ENCODE data around the gene KIF5C. TPM values are rescaled to one million over a fixed set of nuclear protein-coding genes. Genes with fewer than 3 reads are reported as not detected.
"Not testable (repeated sequence)": the region's sequence is repeated elsewhere in the genome, so short reads cannot be mapped to it uniquely, and the experiment has no call there.

KIF5C gene
- total RNA-seq, 1 donor from 2014 or later = 673 TPM

DNA sequence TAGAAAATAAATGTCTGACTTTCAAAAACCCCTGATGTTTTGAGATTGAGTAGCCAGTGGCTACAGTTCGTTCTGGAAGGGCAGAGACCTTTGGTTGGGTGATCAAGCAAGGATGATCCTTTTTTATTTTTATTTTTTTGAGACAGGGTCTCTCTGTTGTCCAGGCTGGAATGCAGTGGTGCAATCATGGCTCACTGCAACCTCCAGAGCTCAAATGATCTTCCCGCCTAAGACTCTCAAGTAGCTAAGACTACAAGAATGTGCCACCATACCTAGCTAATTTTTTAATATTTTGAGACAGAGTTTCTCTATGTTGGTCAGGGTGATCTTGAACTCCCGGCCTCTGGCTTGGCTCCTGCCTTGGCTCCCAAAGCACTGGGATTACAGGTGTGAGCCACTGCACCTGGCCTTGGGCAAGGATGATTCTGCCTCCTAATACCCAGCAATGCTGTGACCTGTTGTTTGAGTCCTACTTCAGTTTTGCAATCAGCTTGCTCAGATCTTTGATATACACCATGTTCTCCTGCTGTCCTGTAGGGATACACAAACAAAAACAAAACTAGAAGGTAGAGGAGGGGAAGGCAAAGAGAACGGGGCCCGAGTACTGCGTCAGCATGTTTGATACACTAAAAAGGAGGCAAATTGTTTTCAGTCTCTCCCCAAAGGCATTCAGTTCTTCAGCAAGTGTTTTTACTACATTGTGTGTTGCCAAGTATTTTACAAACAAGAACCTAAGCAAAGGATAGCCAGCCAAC, 104.3 kb downstream of the KIF5C start:
- Mint-ChIP-seq H3K27ac (ENCODE audit: unreplicated experiment) (peak overlapping the region; percentile 42), H3K36me3 (ENCODE audit: unreplicated experiment) (peaks cover 9% of the 10 kb centered on the region), H3K27me3 (ENCODE audit: unreplicated experiment) (peaks cover 5% of the 10 kb centered on the region), H3K4me3 (ENCODE audit: unreplicated experiment) (no peak overlapping the region), H3K9me3 (ENCODE audit: unreplicated experiment) (peaks cover 17% of the 10 kb centered on the region), H3K4me1 (ENCODE audit: low read depth, unreplicated experiment) (peaks cover 37% of the 10 kb centered on the region)
- no peak for DNase-seq
- TF ChIP-seq CTCF (IDR thresholded peaks at IDR 0.05; ENCODE audit: partially characterized antibody, unreplicated experiment) = no peak

GRCh38 chr2:148979919-148980277, 104.9 kb downstream of the KIF5C start:
- Mint-ChIP-seq H3K9me3 (ENCODE audit: unreplicated experiment) (peaks cover 12% of the 10 kb centered on the region), H3K27me3 (ENCODE audit: unreplicated experiment) (peaks cover 5% of the 10 kb centered on the region), H3K4me1 (ENCODE audit: low read depth, unreplicated experiment) (peaks cover 33% of the 10 kb centered on the region), H3K4me3 (ENCODE audit: unreplicated experiment) (no peak overlapping the region), H3K36me3 (ENCODE audit: unreplicated experiment) (peaks cover 9% of the 10 kb centered on the region), H3K27ac (ENCODE audit: unreplicated experiment) (peak overlapping the region; percentile 81)
- TF ChIP-seq CTCF (IDR thresholded peaks at IDR 0.05; ENCODE audit: partially characterized antibody, unreplicated experiment) = no peak
- DNase-seq = no peak

DNA sequence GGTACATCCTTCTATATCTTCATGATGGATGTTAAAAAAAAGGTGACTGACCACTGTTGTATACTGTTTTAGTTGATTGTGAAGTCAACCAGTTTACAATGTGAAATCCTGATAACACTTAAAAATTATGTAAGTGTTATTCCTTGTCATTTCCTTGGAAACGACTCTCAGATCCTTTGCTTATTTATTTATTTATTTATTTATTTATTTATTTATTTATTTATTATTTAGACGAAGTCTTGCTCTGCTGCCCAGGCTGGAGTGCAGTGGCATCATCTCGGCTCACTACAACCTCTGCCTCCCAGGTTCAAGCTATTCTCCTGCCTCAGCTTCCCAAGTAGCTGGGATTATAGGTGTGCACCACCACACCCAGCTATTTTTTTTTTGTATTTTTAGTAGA, 105.5 kb downstream of the KIF5C start:
- not testable (repeated sequence) for DNase-seq; H3K27me3 Mint-ChIP-seq (ENCODE audit: unreplicated experiment); H3K27ac Mint-ChIP-seq (ENCODE audit: unreplicated experiment); H3K36me3 Mint-ChIP-seq (ENCODE audit: unreplicated experiment); H3K4me3 Mint-ChIP-seq (ENCODE audit: unreplicated experiment)
- Mint-ChIP-seq H3K4me1 (ENCODE audit: low read depth, unreplicated experiment) (peaks cover 33% of the 10 kb centered on the region), H3K9me3 (ENCODE audit: unreplicated experiment) (peaks cover 13% of the 10 kb centered on the region)

DNA sequence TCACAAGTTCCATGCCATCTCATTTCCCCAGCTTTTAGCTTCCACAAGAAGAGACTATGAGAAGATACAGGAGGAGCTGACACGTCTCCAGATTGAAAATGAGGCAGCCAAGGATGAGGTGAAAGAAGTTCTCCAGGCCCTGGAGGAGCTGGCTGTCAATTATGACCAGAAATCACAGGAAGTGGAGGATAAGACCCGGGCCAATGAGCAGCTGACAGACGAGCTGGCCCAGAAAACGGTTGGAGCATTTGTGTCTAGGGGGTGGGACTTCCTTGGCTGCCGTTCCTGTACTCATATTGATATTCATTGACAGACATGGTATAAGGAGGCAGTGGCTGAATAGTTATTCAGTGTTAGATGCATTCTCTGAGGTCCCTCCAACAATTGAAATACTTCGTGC, 106.3 kb downstream of the KIF5C start:
- DNase-seq = no peak
- Mint-ChIP-seq H3K9me3 (ENCODE audit: unreplicated experiment) (peaks cover 13% of the 10 kb centered on the region), H3K27ac (ENCODE audit: unreplicated experiment) (peak overlapping the region; percentile 20), H3K4me3 (ENCODE audit: unreplicated experiment) (no peak overlapping the region), H3K27me3 (ENCODE audit: unreplicated experiment) (peaks cover 5% of the 10 kb centered on the region), H3K36me3 (ENCODE audit: unreplicated experiment) (peaks cover 5% of the 10 kb centered on the region), H3K4me1 (ENCODE audit: low read depth, unreplicated experiment) (peaks cover 28% of the 10 kb centered on the region)
- no peak for TF ChIP-seq CTCF (IDR thresholded peaks at IDR 0.05; ENCODE audit: partially characterized antibody, unreplicated experiment)

- peaks cover 29% of the 10 kb centered on the region for H3K4me1 Mint-ChIP-seq (ENCODE audit: low read depth, unreplicated experiment)
- peaks cover 11% of the 10 kb centered on the region for H3K9me3 Mint-ChIP-seq (ENCODE audit: unreplicated experiment)
- TF ChIP-seq CTCF (IDR thresholded peaks at IDR 0.05; ENCODE audit: partially characterized antibody, unreplicated experiment) = no peak
- DNase-seq = no peak
- H3K36me3 Mint-ChIP-seq (ENCODE audit: unreplicated experiment) = peaks cover 5% of the 10 kb centered on the region
- H3K4me3 Mint-ChIP-seq (ENCODE audit: unreplicated experiment) = no peak overlapping the region
- H3K27me3 Mint-ChIP-seq (ENCODE audit: unreplicated experiment) = peaks cover 5% of the 10 kb centered on the region
- no peak overlapping the region for H3K27ac Mint-ChIP-seq (ENCODE audit: unreplicated experiment)
These were observed 106.8 kb downstream of the KIF5C start for GRCh38 chr2:148981781-148982180.

Measured in glutamatergic neuron (in vitro differentiated cells).